Measurements from ENCODE around the gene SAMD13.
A peak's percentile ranks its signal among the peaks of the same experiment; 100 is the strongest.

Gene SAMD13

GRCh38 chr1:84301004-84301784 is at the start of gene SAMD13:
SAMD13 (plus strand) TSS chr1:84301708; CDS start chr1:84303235, 1,527 bp downstream.
- DNase-seq (ENCODE audit: low spot score), result peak; percentile 46

GRCh38 chr1:84253036-84253435 is 48.5 kb upstream of the SAMD13 start:
- DNase-seq (ENCODE audit: low spot score), result no peak

- peak; percentile 54 for DNase-seq (ENCODE audit: low spot score)
Measured at GRCh38 chr1:84253891-84254290, 47.6 kb upstream of the SAMD13 start.

- DNase-seq (ENCODE audit: low spot score), result no peak
Measured at GRCh38 chr1:84254703-84255238, 46.7 kb upstream of the SAMD13 start.

- no peak for DNase-seq (ENCODE audit: low spot score)
Measured at GRCh38 chr1:84255582-84255981, 45.9 kb upstream of the SAMD13 start.

- DNase-seq (ENCODE audit: low spot score), result no peak
Measured at GRCh38 chr1:84257617-84258016, 43.9 kb upstream of the SAMD13 start.

- no peak for DNase-seq (ENCODE audit: low spot score)
Measured at GRCh38 chr1:84259376-84259775, 42.1 kb upstream of the SAMD13 start.

- no peak for DNase-seq (ENCODE audit: low spot score)
Measured at GRCh38 chr1:84259989-84260388, 41.5 kb upstream of the SAMD13 start.

- DNase-seq (ENCODE audit: low spot score), result no peak
Measured at GRCh38 chr1:84260852-84261518, 40.5 kb upstream of the SAMD13 start.

GRCh38 chr1:84264961-84265360 is 36.5 kb upstream of the SAMD13 start:
- DNase-seq (ENCODE audit: low spot score), result no peak

GRCh38 chr1:84265867-84266266 is 35.6 kb upstream of the SAMD13 start:
- DNase-seq (ENCODE audit: low spot score), result no peak

GRCh38 chr1:84266748-84267147 is 34.8 kb upstream of the SAMD13 start:
- DNase-seq (ENCODE audit: low spot score), result no peak

- no peak for DNase-seq (ENCODE audit: low spot score)
Measured at GRCh38 chr1:84267476-84267875, 34.0 kb upstream of the SAMD13 start.

- DNase-seq (ENCODE audit: low spot score), result no peak
Measured at GRCh38 chr1:84268346-84268745, 33.2 kb upstream of the SAMD13 start.

GRCh38 chr1:84269306-84269705 is 32.2 kb upstream of the SAMD13 start:
- DNase-seq (ENCODE audit: low spot score), result no peak

GRCh38 chr1:84271441-84272151 is 29.9 kb upstream of the SAMD13 start:
- DNase-seq (ENCODE audit: low spot score), result peak; percentile 3

GRCh38 chr1:84272401-84272800 is 29.1 kb upstream of the SAMD13 start:
- peak; percentile 67 for DNase-seq (ENCODE audit: low spot score)

- no peak for DNase-seq (ENCODE audit: low spot score)
Measured at GRCh38 chr1:84277343-84278059, 24.0 kb upstream of the SAMD13 start.

- no peak for DNase-seq (ENCODE audit: low spot score)
Measured at GRCh38 chr1:84278905-84279304, 22.6 kb upstream of the SAMD13 start.

- no peak for DNase-seq (ENCODE audit: low spot score)
Measured at GRCh38 chr1:84280912-84281311, 20.6 kb upstream of the SAMD13 start.

GRCh38 chr1:84282780-84283333 is 18.7 kb upstream of the SAMD13 start:
- no peak for DNase-seq (ENCODE audit: low spot score)

GRCh38 chr1:84283381-84283780 is 18.1 kb upstream of the SAMD13 start:
- DNase-seq (ENCODE audit: low spot score), result no peak
